HUES6 (cell line): ENCODE results near the gene SQOR.

Experiments used
- H3K27ac ChIP-seq: 2 replicates; pipeline ENCODE4 v1.7.0; 2013; ENCODE audit warnings: low read depth, mild to moderate bottlenecking, low read length, inconsistent platforms
- H3K27me3 ChIP-seq: 2 replicates; pipeline ENCODE4 v1.6.1; 2013; ENCODE audit warnings: low read length; ENCODE audit not compliant: control insufficient read depth, insufficient read depth
- H3K36me3 ChIP-seq: 2 replicates; pipeline ENCODE4 v1.6.1; 2013; ENCODE audit warnings: low read length; ENCODE audit not compliant: control insufficient read depth, insufficient read depth
- H3K4me1 ChIP-seq: 2 replicates; pipeline ENCODE4 v1.6.1; 2013; ENCODE audit warnings: low read length; ENCODE audit not compliant: control insufficient read depth, insufficient read depth
- H3K4me3 ChIP-seq: 2 replicates; pipeline ENCODE4 v1.5.1; 2013; ENCODE audit warnings: low read depth, low read length
- H3K9ac ChIP-seq: one replicate; pipeline ENCODE4 v1.6.1; 2013; ENCODE audit warnings: mild to moderate bottlenecking, low read length
- H3K9me3 ChIP-seq: 2 replicates; pipeline ENCODE4 v1.6.1; 2013; ENCODE audit warnings: low read depth, low read length; ENCODE audit not compliant: control insufficient read depth, insufficient read depth

The SQOR gene

GRCh38 chr15:45631776-45632175 is 3.1 kb upstream of the SQOR start:
- Histone ChIP-seq H3K27me3 (peaks cover 47% of the 10 kb centered on the region), H3K9me3 (peaks cover 3% of the 10 kb centered on the region; the same call in 1 of the 2 replicates), H3K4me3 (no peak overlapping the region), H3K27ac (no peak overlapping the region), H3K36me3 (no peaks in the 10 kb centered on the region), H3K9ac (no peak overlapping the region), H3K4me1 (peaks cover 4% of the 10 kb centered on the region; the same call in 1 of the 2 replicates)

DNA sequence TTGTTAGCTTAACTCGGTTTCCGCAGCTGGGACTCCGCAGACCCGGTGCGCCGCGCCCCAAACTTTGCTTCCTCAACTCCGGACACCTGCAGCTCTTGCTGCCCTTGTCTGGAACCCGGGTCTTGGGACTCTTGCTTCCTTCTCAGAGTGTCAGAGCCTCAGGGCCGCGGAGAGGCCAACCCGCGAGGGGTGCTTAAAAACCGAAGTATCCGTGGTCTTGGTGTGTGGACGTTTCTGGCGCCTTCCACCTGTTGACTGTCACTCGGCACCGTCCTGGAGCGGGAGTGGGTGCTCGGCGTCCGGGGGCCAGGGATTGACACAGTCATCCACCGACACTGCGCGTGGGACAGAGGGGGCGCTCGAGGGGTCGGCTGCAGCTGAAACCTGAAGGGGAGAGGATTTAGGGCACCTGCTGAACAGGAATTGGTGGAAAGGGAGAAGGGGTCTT is 386 bp downstream of the SQOR start:
- Histone ChIP-seq H3K27me3 (peaks cover 68% of the 10 kb centered on the region), H3K27ac (no peak overlapping the region), H3K4me3 (peak overlapping the region; percentile 77), H3K9me3 (no peaks in the 10 kb centered on the region), H3K36me3 (no peaks in the 10 kb centered on the region), H3K4me1 (peaks cover 4% of the 10 kb centered on the region; the same call in 1 of the 2 replicates), H3K9ac (no peak overlapping the region)

- Histone ChIP-seq H3K27ac (no peak overlapping the region), H3K9ac (no peak overlapping the region), H3K4me1 (peaks cover 4% of the 10 kb centered on the region; the same call in 1 of the 2 replicates)
Observed at GRCh38 chr15:45635763-45636292, 999 bp downstream of the SQOR start.

GRCh38 chr15:45637141-45637540 is 2.3 kb downstream of the SQOR start:
- Histone ChIP-seq H3K27ac (no peak overlapping the region), H3K9ac (no peak overlapping the region), H3K4me3 (no peak overlapping the region), H3K4me1 (0 out of 2 replicates have a peak, but pooled peaks cover 4% of the 10 kb centered on the region), H3K36me3 (no peaks in the 10 kb centered on the region), H3K9me3 (no peaks in the 10 kb centered on the region), H3K27me3 (peaks cover 72% of the 10 kb centered on the region)

More at GRCh38 chr15:45635763-45636292, 999 bp downstream of the SQOR start:
- peak overlapping the region; percentile 77 for H3K4me3 ChIP-seq
- H3K27me3 ChIP-seq, result peaks cover 71% of the 10 kb centered on the region
- H3K36me3 ChIP-seq, result no peaks in the 10 kb centered on the region
- no peaks in the 10 kb centered on the region for H3K9me3 ChIP-seq

DNA sequence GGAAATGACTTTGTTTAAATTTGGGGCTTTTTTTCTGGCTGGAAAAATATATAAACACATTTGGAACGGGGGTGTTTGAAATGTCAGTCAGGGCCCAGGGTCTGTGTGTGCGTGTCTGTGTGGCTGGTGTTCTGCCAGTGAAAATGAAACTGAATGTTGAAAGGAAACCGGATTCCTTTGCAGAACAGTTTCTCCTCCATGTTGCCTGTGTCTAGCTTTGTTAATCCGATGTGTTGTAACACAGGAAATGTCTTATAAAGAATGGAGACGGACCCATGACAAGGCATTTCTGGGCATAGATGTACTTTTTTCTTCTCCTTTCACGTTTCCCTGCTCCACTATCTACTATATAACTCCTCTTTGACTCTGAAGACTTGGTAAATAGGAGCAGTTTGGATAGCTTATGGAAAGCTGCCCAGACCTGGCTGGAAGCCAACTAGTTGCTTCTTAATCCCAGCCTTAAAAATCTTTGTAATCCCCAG is 2.8 kb downstream of the SQOR start:
- Histone ChIP-seq H3K9ac (no peak overlapping the region), H3K9me3 (no peaks in the 10 kb centered on the region), H3K4me3 (no peak overlapping the region), H3K27ac (no peak overlapping the region), H3K36me3 (no peaks in the 10 kb centered on the region), H3K27me3 (peaks cover 72% of the 10 kb centered on the region), H3K4me1 (0 out of 2 replicates have a peak, but pooled peaks cover 4% of the 10 kb centered on the region)

- peaks cover 46% of the 10 kb centered on the region for H3K27me3 ChIP-seq
- no peaks in the 10 kb centered on the region for H3K36me3 ChIP-seq
- H3K4me3 ChIP-seq, result no peak overlapping the region
- H3K27ac ChIP-seq, result no peak overlapping the region
- no peaks in the 10 kb centered on the region for H3K9me3 ChIP-seq
- H3K4me1 ChIP-seq, result 0 out of 2 replicates have a peak, but pooled peaks cover 2% of the 10 kb centered on the region
- no peak overlapping the region for H3K9ac ChIP-seq
Observed at GRCh38 chr15:45640616-45641015, 5.8 kb downstream of the SQOR start.

- no peak overlapping the region for H3K27ac ChIP-seq
- peaks cover 38% of the 10 kb centered on the region for H3K27me3 ChIP-seq
- H3K36me3 ChIP-seq, result no peaks in the 10 kb centered on the region
- no peak overlapping the region for H3K9ac ChIP-seq
- no peaks in the 10 kb centered on the region for H3K4me1 ChIP-seq
- no peak overlapping the region for H3K4me3 ChIP-seq
- H3K9me3 ChIP-seq, result no peaks in the 10 kb centered on the region
Observed at GRCh38 chr15:45641374-45641781, 6.5 kb downstream of the SQOR start.

- Histone ChIP-seq H3K27ac (no peak overlapping the region), H3K9ac (no peak overlapping the region), H3K4me3 (no peak overlapping the region), H3K4me1 (no peaks in the 10 kb centered on the region), H3K36me3 (no peaks in the 10 kb centered on the region), H3K9me3 (no peaks in the 10 kb centered on the region), H3K27me3 (peaks cover 32% of the 10 kb centered on the region)
Observed at GRCh38 chr15:45641999-45642932, 7.4 kb downstream of the SQOR start.

- no peak overlapping the region for H3K4me3 ChIP-seq
- no peaks in the 10 kb centered on the region for H3K9me3 ChIP-seq
- no peak overlapping the region for H3K27ac ChIP-seq
- no peaks in the 10 kb centered on the region for H3K4me1 ChIP-seq
- no peaks in the 10 kb centered on the region for H3K36me3 ChIP-seq
- no peak overlapping the region for H3K9ac ChIP-seq
- H3K27me3 ChIP-seq, result peaks cover 21% of the 10 kb centered on the region
Observed at GRCh38 chr15:45644437-45644836, 9.6 kb downstream of the SQOR start.

GRCh38 chr15:45645026-45645980 is 10.5 kb downstream of the SQOR start:
- Histone ChIP-seq H3K4me1 (no peaks in the 10 kb centered on the region), H3K27me3 (peaks cover 12% of the 10 kb centered on the region), H3K27ac (no peak overlapping the region), H3K9me3 (no peaks in the 10 kb centered on the region), H3K9ac (no peak overlapping the region), H3K36me3 (no peaks in the 10 kb centered on the region), H3K4me3 (no peak overlapping the region)
